Neural cell (in vitro differentiated cells): ENCODE data around the gene LRRIQ4. TPM values are rescaled to one million over a fixed set of nuclear protein-coding genes. Genes with fewer than 3 reads are reported as not detected.

Source experiments
- H2AFZ ChIP-seq: fragments of 200-600, 300-800 bp; sonication (generic), shearing (Covaris generic); 2 replicates; pipeline ENCODE4 v1.6.0; 2014; ENCODE audit warnings: low read depth, mild to moderate bottlenecking, antibody characterized with exemption, low read length, moderate library complexity
- H3F3A ChIP-seq: fragments of 200-600 bp; shearing (Covaris generic); 2 replicates; pipeline ENCODE4 v1.6.1; 2016; ENCODE audit warnings: mild to moderate bottlenecking, moderate library complexity, mixed read lengths, antibody characterized with exemption, low read length; ENCODE audit not compliant: insufficient read depth, poor library complexity, severe bottlenecking
- H3K27ac ChIP-seq: fragments of 200-600, 300-800 bp; sonication (generic), shearing (Covaris generic); 2 replicates; pipeline ENCODE4 v1.5.1; 2014; ENCODE audit warnings: mild to moderate bottlenecking, low read length, moderate library complexity
- H3K27me3 ChIP-seq: fragments of 300-800, 200-600 bp; sonication (generic), shearing (Covaris generic); 2 replicates; pipeline ENCODE4 v1.6.0; 2014; ENCODE audit warnings: mild to moderate bottlenecking, low read depth, low read length, moderate library complexity; ENCODE audit not compliant: insufficient read depth
- H3K36me3 ChIP-seq: fragments of 300-800, 200-600 bp; sonication (generic), shearing (Covaris generic); 2 replicates; pipeline ENCODE4 v1.5.1; 2014; ENCODE audit warnings: mild to moderate bottlenecking, antibody characterized with exemption, low read length, moderate library complexity; ENCODE audit not compliant: insufficient read depth
- H3K4me2 ChIP-seq: fragments of 300-800, 200-600 bp; sonication (generic), shearing (Covaris generic); 2 replicates; pipeline ENCODE4 v1.6.0; 2014; ENCODE audit warnings: mild to moderate bottlenecking, low read length
- H3K4me3 ChIP-seq: fragments of 300-800, 200-600 bp; sonication (generic), shearing (Covaris generic); 2 replicates; pipeline ENCODE4 v1.5.1; 2014; ENCODE audit warnings: mild to moderate bottlenecking, low read length, moderate library complexity
- H3K79me2 ChIP-seq: fragments of 200-600 bp; shearing (Covaris generic); replicated peaks from 2 replicates; pipeline ENCODE4 v1.6.0; 2014; ENCODE audit warnings: mild to moderate bottlenecking, low read length, moderate library complexity; ENCODE audit not compliant: insufficient read depth
- H3K9ac ChIP-seq: fragments of 300-800, 200-600 bp; sonication (generic), shearing (Covaris generic); 2 replicates; pipeline ENCODE4 v1.6.1; 2016; ENCODE audit warnings: mild to moderate bottlenecking, low read length, mixed read lengths
- H3K9me2 ChIP-seq: fragments of 200-600 bp; shearing (Covaris generic); 2 replicates; pipeline ENCODE4 v1.6.1; 2016; ENCODE audit warnings: mild to moderate bottlenecking, low read length, mixed read lengths; ENCODE audit not compliant: insufficient read depth
- H3K9me3 ChIP-seq: fragments of 200-600, 300-800 bp; sonication (generic), shearing (Covaris generic); 2 replicates; pipeline ENCODE4 v1.6.1; 2016; ENCODE audit warnings: mild to moderate bottlenecking, mixed run types, low read length, moderate library complexity, mixed read lengths
- H4K20me1 ChIP-seq: fragments of 200-600 bp; shearing (Covaris generic); 2 replicates; pipeline ENCODE4 v1.6.1; 2016; ENCODE audit warnings: mild to moderate bottlenecking, mixed run types; ENCODE audit not compliant: insufficient read depth
- CTCF ChIP-seq: fragments of 450-650 bp; IDR thresholded peaks from 2 replicates; pipeline ENCODE4 v1.5.1; 2014; ENCODE audit warnings: antibody characterized with exemption, mild to moderate bottlenecking, moderate library complexity; ENCODE audit not compliant: poor library complexity, severe bottlenecking
- EP300 ChIP-seq: fragments of 450-650 bp; conservative IDR thresholded peaks from 2 replicates; pipeline ENCODE4 v1.6.1; 2014; ENCODE audit warnings: antibody characterized with exemption, mild to moderate bottlenecking, moderate library complexity; ENCODE audit not compliant: poor library complexity, severe bottlenecking
- EZH2 ChIP-seq: fragments of 200-600, 300-800 bp; shearing (Covaris generic), sonication (generic); IDR thresholded peaks from 2 replicates; pipeline ENCODE4 v1.6.1; 2014; ENCODE audit warnings: antibody characterized with exemption, low read length, borderline replicate concordance, mild to moderate bottlenecking; ENCODE audit not compliant: insufficient read depth, poor library complexity, severe bottlenecking
- MXI1 ChIP-seq: fragments of 450-650 bp; conservative IDR thresholded peaks from 2 replicates; pipeline ENCODE4 v1.6.1; 2014; ENCODE audit warnings: antibody characterized with exemption, mild to moderate bottlenecking; ENCODE audit not compliant: poor library complexity, severe bottlenecking
- POLR2AphosphoS5 ChIP-seq: IDR thresholded peaks from 2 replicates; pipeline ENCODE4 v1.6.1; 2012
- RAD21 ChIP-seq: fragments of 450-650 bp; conservative IDR thresholded peaks from 2 replicates; pipeline ENCODE4 v1.6.1; 2014; ENCODE audit warnings: antibody characterized with exemption, mild to moderate bottlenecking, moderate library complexity
- REST ChIP-seq: IDR thresholded peaks from 2 replicates; pipeline ENCODE4 v1.6.1; 2012; ENCODE audit warnings: borderline replicate concordance
- SMC3 ChIP-seq: fragments of 450-650 bp; conservative IDR thresholded peaks from 2 replicates; pipeline ENCODE4 v1.6.1; 2014; ENCODE audit warnings: antibody characterized with exemption, mild to moderate bottlenecking, moderate library complexity; ENCODE audit not compliant: poor library complexity
- TAF1 ChIP-seq: IDR thresholded peaks from 2 replicates; pipeline ENCODE4 v1.6.1; 2012; ENCODE audit warnings: low read depth
- polyA plus RNA-seq: library from polyadenylated mRNA; depleted of rRNA; stranded (reverse); fragments of >200 nt; gene quantifications from 2 replicates; pipeline ENCODE4 v1.2.3, GENCODE V29; 2014

Gene LRRIQ4
- polyA plus RNA-seq, 1 donor from 2014 or later, result not detected

GRCh38 chr3:169836078-169836941 lies 23.6 kb downstream of the LRRIQ4 start:
- H3K9ac ChIP-seq, result no peak overlapping the region
- H3K27me3 ChIP-seq, result no peaks in the 10 kb centered on the region
- H2AFZ ChIP-seq, result no peak overlapping the region
- H3K9me2 ChIP-seq, result no peaks in the 10 kb centered on the region
- no peak for TF ChIP-seq RAD21
- TF ChIP-seq REST, result no peak
- TF ChIP-seq CTCF, result no peak
- TF ChIP-seq POLR2AphosphoS5, result no peak
- no peak for TF ChIP-seq TAF1
- no peak for TF ChIP-seq MXI1
- no peak for TF ChIP-seq EZH2
- no peak for TF ChIP-seq SMC3
- no peak for TF ChIP-seq EP300
- H3F3A ChIP-seq, result no peaks in the 10 kb centered on the region
- H4K20me1 ChIP-seq, result no peaks in the 10 kb centered on the region
- H3K79me2 ChIP-seq, result no peaks in the 10 kb centered on the region
- no peaks in the 10 kb centered on the region for H3K9me3 ChIP-seq
- H3K36me3 ChIP-seq, result no peaks in the 10 kb centered on the region
- no peak overlapping the region for H3K4me3 ChIP-seq
- H3K4me2 ChIP-seq, result no peak overlapping the region
- no peak overlapping the region for H3K27ac ChIP-seq

GRCh38 chr3:169836942-169837275 lies 24.2 kb downstream of the LRRIQ4 start:
- no peak overlapping the region for H3K27ac ChIP-seq
- H4K20me1 ChIP-seq, result no peaks in the 10 kb centered on the region
- no peaks in the 10 kb centered on the region for H3K79me2 ChIP-seq
- no peak overlapping the region for H2AFZ ChIP-seq
- no peaks in the 10 kb centered on the region for H3K36me3 ChIP-seq
- no peak for TF ChIP-seq MXI1
- TF ChIP-seq RAD21, result no peak
- TF ChIP-seq SMC3, result no peak
- TF ChIP-seq CTCF, result no peak
- TF ChIP-seq EP300, result no peak
- TF ChIP-seq TAF1, result no peak
- no peaks in the 10 kb centered on the region for H3F3A ChIP-seq
- H3K9me3 ChIP-seq, result no peaks in the 10 kb centered on the region
- no peak overlapping the region for H3K9ac ChIP-seq
- H3K4me3 ChIP-seq, result no peak overlapping the region
- H3K9me2 ChIP-seq, result no peaks in the 10 kb centered on the region
- no peaks in the 10 kb centered on the region for H3K27me3 ChIP-seq
- no peak overlapping the region for H3K4me2 ChIP-seq
